HEK293T (cell line): ENCODE results near the gene FGF7.
"Not testable (repeated sequence)": the region's sequence is repeated elsewhere in the genome, so short reads cannot be mapped to it uniquely, and the experiment has no call there.

Experiments used
- ARNT ChIP-seq: fragments of 450-650 bp; IDR thresholded peaks from 2 replicates; pipeline ENCODE4 v1.6.1; 2017; ENCODE audit warnings: mild to moderate bottlenecking
- BHLHE40 ChIP-seq: fragments of 450-650 bp; IDR thresholded peaks from 2 replicates; pipeline ENCODE4 v1.6.1; 2016; ENCODE audit warnings: mild to moderate bottlenecking, moderate library complexity, borderline replicate concordance
- CTBP1 ChIP-seq: fragments of 450-650 bp; IDR thresholded peaks from 2 replicates; pipeline ENCODE4 v1.6.1; 2016; ENCODE audit warnings: borderline replicate concordance
- FOXA1 ChIP-seq: fragments of 450-650 bp; IDR thresholded peaks from 2 replicates; pipeline ENCODE4 v1.6.1; 2016; ENCODE audit warnings: mild to moderate bottlenecking
- FOXK2 ChIP-seq: fragments of 450-650 bp; IDR thresholded peaks from 2 replicates; pipeline ENCODE4 v1.6.1; 2016; ENCODE audit warnings: mild to moderate bottlenecking
- HDGF ChIP-seq: fragments of 450-650 bp; IDR thresholded peaks from 2 replicates; pipeline ENCODE4 v1.6.1; 2017; ENCODE audit warnings: antibody characterized with exemption, borderline replicate concordance
- L3MBTL2 ChIP-seq: fragments of 450-650 bp; conservative IDR thresholded peaks from 2 replicates; pipeline ENCODE4 v1.6.1; 2016; ENCODE audit warnings: mild to moderate bottlenecking
- LEF1 ChIP-seq: fragments of 450-650 bp; IDR thresholded peaks from 2 replicates; pipeline ENCODE4 v1.6.1; 2017; ENCODE audit warnings: mild to moderate bottlenecking, borderline replicate concordance
- SP1 ChIP-seq: fragments of 450-650 bp; IDR thresholded peaks from 2 replicates; pipeline ENCODE4 v1.6.1; 2017
- TARDBP ChIP-seq: fragments of 450-650 bp; IDR thresholded peaks from 2 replicates; pipeline ENCODE4 v1.6.1; 2016

DNA sequence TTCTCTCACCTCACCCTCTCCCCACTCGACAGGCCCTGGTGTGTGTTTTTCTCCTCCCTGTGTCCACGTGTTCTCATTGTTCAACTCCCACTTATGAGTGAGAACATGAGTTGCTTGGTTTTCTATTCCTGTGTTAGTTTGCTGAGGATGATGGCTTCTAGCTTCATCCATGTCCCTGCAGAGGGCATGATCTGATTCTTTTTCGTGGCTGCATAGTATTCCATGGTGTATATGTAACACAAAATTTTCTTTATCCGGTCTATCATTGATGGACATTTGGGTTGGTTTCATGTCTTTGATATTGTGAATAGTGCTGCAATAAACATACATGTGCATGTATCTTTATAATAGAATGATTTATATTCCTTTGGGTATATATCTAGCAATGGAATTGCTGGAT, 89.7 kb downstream of the FGF7 start:
- not testable (repeated sequence) for TF ChIP-seq LEF1, SP1, FOXK2, ARNT, HDGF, TARDBP, FOXA1, CTBP1, L3MBTL2, BHLHE40
